ENCODE data around the gene GRK4. TPM values are rescaled to one million over a fixed set of nuclear protein-coding genes. Genes with fewer than 3 reads are reported as not detected.
A peak's percentile ranks its signal among the peaks of the same experiment; 100 is the strongest.
"Not testable (repeated sequence)": the region's sequence is repeated elsewhere in the genome, so short reads cannot be mapped to it uniquely, and the experiment has no call there.

The GRK4 gene
- total RNA-seq, 1 experiment from 2014 or later = 4.2 TPM

DNA sequence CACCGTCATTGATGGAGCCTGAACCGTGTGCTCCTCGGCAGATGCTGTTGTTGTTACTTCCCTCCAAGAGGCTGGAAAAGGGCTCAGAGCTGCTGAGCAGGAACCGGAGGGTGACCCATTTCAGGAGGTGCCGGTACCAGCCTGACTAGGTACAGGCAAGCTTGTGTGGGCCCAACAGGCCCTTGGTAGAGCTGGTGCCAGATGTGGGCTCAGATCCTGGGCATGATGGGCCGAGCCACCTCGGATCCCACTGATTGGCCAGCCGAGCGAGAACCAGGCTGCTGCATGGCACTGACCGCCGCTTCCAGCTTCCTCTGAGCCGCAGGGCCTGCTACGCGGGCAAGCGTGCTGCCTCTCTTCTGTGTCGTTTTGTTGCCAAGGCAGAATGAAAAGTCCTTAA, 33.9 kb upstream of the GRK4 start:
- in situ Hi-C loops (cut with HindIII; ENCODE audit: low sequenced_read_pairs) = no loop called here
- DNase-seq (ENCODE audit: low spot score) = no peak

DNA sequence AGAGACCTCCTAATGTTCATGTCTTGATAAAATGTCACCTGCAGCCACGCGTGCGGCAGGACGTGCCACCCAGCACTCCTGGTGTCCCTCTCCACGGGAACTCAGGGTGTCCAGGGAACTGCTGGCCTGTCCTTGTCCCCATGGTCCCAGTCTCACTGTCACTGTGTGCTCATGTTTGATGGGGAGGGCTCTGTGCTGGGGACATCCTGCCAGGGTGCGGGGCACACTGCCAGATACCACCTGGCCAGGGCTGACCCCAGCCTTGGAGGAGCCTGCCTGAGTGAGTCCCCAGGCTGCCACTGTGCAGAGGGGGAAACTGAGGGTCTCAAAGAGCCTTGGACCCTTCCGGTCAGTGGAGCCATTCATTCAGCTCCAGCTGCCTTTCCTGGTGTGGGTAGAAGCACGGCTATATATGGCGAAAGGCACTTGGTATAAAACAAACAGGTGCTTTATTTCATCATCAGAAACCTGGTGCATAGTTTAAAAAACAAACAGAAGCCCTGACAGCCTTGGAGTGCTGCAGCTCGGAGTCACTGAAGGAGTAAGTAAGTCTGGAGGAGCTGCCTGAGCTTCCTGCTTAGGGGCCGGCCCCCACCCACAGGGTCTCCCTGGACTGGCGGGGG, 33.1 kb upstream of the GRK4 start:
- no peak for DNase-seq (ENCODE audit: low spot score)
- in situ Hi-C loops (cut with HindIII; ENCODE audit: low sequenced_read_pairs) = no loop called here

DNA sequence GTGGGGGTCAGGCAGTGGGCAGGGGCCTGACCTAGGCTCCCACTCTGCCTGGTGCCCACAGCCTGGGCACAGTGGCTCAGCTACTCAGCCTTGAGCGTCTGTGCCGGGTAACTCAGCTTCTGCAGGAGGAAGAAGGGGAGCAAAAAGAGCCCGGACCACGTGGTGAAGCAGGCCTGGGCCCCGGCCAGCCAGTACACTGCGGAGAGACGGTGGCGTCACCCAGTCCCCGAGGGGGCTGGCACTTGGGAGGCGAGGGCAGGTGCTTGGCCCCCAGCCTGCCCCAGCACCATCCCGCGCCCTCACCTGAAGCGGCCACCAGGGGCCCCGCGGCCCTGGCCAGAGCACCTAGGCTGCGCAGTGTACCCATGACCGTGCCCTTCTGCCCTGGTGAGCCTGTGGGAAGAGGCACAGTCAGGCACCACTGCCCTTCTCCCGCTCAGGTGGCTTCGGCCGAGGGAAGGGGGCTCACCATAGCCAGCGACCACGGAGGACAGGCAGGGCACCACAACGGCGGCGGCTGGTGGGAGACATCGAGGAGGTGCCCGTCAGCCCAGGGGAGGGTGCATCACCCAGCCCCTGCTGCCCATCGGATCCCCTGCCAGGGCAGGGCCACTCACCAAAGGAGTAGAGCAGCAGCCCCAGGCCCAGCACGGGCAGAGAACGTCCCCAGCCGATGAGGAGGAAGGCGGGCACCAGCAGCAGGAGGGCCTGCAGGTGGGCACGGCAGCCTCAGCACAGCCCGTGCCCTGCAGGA, 32.4 kb upstream of the GRK4 start:
- in situ Hi-C loops (cut with HindIII; ENCODE audit: low sequenced_read_pairs) = no loop called here
- peak; percentile 64 for DNase-seq (ENCODE audit: low spot score)

DNA sequence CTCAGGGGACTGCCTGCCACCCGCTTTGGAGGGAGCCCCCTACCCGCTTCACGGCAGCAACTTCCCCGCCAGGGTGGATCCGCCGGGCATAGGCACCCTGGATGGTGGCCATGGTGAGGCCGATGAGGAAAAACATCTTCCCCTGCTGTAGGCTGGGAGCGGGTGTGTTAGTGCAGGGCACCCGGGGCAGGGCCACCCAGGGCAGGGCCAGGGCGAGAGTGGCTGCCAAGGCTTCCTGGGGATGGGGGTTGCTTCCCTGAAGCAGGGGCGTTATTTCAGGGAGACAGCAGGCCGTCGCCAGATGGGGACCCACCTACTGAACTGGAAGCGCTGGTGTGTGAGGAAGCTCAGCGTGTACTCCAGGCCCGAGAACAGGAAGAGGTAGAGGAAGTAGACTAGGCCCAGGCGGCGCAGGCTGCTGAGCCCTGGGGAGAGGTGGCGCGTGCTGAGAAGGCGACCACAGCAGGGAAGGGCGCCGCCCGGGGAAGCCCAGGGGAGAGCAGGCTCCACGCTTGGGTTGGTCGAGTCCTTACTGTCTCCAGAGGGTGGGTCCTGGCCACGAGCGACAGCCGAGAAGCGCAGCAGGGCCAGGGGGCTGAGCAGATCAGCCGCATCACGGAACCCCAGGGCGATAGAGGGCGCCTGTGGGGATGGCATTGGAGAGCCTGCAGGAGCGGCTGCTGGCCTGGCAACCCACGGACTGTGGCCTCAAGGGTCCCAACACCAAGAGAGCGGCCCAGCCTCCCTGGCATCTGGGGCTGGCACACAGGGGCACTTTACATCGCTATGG, 31.7 kb upstream of the GRK4 start:
- DNase-seq (ENCODE audit: low spot score) = no peak
- in situ Hi-C loops (cut with HindIII; ENCODE audit: low sequenced_read_pairs) = no loop called here

DNA sequence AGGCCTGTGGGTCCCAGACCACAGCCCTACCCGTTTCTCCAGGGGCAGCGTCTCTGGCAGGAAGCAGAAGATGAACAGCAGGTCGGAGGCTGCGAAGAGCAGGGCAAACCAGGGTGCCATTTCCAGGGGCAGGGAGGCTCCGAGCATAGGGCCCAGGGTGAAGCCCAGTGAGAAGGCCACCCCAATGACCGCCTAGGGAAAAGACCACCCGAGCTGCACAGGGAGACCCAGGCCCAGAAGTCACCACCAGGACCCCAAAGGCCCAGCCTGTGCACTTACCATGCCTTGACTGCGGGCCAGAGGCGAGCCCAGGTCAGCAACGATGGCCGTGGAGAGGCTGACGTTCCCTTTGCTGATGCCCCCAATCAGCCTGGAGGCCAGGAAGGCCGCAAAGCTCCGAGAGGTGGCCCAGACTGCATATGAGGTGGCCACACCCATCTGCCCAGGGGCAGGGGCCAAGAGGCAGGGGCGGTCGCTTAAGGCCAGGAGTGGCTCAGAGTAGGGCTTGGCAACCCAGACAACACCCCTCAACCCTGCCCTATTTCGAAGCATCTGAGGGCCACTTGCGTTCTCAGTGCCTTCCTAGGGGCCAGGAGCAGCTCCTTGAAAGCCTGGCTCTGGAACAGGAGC, 30.9 kb upstream of the GRK4 start:
- in situ Hi-C loops (cut with HindIII; ENCODE audit: low sequenced_read_pairs) = no loop called here
- DNase-seq (ENCODE audit: low spot score) = no peak

DNA sequence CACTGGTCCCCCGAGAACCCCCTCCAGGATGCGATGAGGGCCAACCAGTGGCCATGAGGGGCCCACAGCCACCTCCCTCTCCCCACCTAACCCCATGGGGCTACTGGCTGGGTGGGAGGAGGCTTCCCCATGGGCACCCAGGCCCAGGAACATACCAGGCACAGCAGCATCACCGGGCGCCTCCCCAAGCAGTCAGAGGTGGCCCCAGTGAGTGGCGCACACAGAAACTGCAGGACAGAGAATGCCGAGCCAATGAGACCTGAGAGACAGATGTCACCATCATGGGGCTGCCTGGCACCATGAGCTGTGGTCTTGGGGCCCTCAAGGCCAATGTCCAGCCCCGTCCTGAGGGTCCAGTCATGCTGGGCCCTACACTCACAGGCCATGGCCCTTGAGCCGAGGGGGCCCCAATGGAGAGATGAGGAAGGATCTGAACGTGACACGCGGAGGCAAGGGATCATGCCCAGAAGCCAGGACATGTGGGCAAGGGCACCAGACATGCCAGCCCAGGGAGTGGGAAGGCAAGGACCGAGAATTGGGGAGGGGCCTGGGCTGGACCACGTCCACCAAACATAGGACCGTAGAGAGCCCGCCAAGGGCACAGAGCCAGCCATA, 30.3 kb upstream of the GRK4 start:
- no peak for DNase-seq (ENCODE audit: low spot score)
- in situ Hi-C loops (cut with HindIII; ENCODE audit: low sequenced_read_pairs) = no loop called here

DNA sequence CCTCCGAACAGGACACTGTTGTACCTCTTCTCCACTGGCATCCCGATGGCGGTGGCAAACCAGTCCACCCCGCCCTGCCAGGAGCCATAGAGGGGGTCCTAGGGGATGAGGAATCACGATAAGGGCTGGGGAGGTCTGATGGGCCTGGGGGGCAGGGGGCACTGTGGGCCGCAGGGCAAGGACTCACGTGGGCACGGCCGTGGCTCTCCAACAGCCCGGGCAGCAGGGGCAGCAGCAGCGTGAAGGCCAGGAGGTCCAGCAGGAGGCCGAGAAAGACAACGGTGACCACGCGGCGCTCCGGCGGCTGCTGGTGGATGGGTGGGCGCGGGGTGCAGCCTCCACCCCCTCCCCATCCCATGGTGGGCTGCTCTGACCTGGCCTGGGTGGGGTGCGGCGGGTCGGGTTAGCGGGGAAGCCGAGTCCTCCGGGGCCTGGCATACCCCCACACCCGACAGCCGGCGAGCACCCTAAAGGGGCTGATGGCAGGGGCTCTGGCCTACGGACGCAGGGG, 29.8 kb upstream of the GRK4 start:
- in situ Hi-C loops (cut with HindIII; ENCODE audit: low sequenced_read_pairs) = no loop called here
- DNase-seq (ENCODE audit: low spot score) = no peak

DNA sequence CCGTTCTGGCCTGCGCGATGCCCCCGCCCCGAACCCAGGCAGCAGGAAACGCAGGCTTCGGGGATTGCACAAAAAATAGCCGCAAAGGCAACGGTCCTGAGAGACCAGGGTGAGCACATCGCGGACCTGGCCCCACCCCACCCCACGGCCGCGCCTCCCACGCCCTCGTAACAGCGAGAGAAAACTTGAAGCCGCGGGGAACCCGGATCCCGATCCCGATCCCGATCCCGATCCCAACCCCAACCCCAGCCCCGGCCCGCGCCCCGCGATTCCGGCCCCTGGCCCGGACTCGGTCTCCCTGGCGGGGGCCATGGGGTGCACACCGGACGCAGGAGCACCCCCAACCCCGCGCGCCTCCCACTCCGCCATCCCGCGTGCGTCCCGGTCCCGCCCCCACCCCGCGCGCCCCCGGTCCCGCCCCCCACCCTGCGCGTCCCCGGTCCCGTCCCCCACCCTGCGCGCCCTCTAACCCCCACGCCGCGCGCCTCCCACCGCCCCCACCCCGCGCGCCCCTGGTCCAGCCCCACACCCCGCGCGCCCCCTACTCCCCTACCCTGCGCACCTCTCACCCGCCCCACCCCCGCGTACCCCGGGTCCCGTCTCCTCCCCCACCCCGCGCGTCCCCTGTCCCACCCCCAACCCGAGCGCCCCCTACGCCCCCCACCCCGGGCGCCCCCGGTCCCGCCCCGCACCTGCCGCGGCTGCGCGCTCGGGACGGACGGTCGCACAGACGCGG, 29.1 kb upstream of the GRK4 start:
- no peak for DNase-seq (ENCODE audit: low spot score)
- in situ Hi-C loops (cut with HindIII; ENCODE audit: low sequenced_read_pairs) = no loop called here

DNA sequence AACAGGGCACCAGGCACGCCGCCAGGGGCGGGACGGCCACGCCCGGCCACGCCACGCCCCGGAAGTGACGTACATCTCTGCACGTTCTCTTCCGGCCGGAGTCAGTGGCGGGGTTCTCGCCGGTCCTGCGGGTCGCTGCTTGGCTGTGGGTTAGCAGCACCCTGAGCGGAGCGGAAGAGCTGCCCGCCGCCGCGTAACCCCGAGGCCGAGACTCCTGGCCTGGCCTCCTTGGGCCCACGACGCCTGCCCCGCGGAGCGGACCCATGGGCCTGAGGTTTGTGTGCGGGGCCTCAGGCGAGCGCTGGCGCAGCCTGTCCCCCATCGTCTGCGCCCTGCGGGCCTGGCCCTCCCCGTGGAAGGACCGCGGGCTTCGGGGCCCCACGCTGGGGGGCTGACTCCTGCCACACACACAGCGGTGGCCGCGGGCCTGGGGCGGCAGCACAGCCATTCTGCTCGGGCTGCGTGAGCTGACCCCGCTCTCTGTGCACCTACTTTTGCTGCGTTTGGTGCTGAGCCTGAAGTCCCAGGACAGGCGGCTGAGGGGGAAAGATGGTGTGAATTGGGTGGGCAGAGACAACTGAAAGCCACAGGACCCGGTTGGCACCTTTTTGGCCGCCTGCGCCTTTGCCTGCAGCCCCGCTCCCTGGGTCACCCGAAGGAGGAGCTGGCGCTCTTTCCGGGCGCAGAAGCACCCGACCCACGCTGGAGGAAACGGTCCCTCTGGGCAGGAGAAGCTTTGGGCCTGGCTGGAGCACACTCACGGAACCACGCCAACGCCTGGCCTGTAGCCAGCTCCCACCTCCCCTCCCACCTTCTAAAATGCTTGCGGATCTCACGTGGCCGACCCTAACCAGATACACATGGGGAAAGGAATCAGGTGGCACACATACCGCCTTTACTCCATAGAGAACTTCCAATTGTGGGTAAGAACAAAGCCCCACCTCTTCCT, 28.3 kb upstream of the GRK4 start:
- peak; percentile 86 for DNase-seq (ENCODE audit: low spot score)
- in situ Hi-C loops (cut with HindIII; ENCODE audit: low sequenced_read_pairs) = loop anchor here (5.0 kb wide), 1 partner anchor 93 kb away; the partner anchor contains the start of gene ADD1

DNA sequence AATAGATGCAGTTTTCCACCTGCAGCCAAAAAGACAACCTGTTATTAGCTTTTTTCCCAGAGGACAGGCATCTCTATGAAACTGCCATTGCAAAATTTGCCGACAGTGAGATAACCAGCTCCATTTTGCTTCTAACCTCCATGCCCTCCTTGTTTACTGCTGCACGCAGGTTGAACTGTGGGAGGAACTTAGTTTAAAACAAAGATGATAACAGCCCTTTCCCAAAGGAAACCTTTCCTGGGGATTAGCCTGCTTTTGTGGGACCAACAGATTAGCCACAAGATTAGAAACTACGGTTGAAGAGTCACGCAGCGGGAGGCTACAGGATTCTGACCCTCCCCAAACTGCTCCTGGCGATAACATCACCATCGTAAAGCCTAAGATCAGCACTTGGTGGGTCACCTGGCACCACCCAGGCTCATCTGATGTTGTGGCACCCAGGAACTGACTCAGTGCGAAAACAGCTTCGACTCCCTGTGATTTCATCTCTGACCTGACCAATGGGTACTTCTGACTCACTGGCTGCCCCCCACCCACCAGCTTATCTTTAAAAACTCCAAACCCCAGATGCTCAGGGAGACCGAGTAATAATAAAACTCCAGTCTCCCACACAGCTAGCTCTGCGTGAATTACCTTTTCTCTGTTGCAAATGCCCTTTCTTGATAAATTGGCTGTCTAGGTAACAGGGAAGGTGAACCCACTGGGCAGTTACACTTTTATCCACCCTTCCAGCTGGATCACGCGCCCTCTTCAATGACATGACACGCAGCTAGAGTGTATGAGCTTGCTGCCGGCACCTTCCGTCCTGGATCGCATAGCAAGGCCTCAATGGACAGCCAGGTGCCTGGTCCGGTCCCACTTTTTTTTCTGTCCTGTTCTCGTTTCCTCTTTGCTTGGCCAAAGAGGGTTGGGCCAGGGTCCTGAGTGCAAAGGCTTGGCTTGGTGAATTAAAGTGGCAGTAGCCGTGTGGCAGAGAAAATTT, 27.3 kb upstream of the GRK4 start:
- no peak for DNase-seq (ENCODE audit: low spot score)
- in situ Hi-C loops (cut with HindIII; ENCODE audit: low sequenced_read_pairs) = loop anchor here (5.0 kb wide), 1 partner anchor 94 kb away; the partner anchor contains the start of gene ADD1

DNA sequence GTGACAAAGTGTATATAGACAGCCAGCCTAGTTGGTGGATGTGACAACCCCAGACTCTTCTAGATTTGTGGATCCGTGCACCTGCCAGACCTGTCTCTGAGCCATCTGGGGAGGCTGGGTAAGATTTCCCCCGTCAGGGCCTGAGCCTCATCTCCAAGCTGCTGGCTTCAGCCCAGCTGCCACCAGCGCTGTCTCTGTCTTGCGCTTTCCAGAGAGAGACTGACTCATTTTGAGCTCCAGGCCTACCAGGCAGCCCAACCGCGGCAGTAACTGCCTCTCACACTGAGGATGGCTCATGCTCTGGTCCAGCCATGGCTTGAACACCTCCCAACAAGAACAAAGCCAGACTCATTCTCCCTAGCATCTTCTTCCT, 26.6 kb upstream of the GRK4 start:
- DNase-seq (ENCODE audit: low spot score) = no peak
- in situ Hi-C loops (cut with HindIII; ENCODE audit: low sequenced_read_pairs) = loop anchor here (5.0 kb wide), 1 partner anchor 94 kb away; the partner anchor contains the start of gene ADD1

DNA sequence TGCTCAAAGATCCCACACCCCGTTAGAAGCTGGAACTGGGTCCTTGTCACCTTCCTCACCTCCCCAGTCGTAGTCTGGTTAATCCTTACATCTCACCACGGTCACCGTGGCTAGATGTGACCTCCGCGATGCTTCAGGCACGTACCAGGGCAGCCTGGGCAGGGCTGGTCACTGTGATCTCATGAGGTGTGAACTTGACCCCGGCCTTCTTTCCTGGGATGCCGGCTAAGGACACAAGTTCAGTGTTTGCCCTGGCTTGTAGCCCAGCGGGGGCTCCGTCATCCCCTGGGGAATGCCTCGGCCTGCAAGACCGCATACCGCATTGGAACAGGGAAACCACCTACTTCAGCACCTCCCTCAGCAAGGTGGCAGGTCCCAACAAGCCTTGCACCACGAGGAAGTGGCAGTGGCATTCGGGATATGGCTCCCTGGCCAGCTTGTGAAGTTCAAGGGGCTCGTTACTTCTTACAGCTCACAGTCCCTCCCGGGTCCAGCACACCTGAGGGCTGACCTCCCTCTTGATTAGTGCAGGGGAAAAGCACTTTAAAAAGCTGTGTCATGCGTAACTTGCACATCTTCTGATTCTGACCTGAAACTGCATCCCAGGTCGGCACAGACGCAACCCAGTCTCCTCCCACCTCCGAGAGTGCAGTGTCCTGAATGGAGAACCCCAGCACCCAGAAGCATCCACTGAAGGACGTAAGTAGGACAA, 26.1 kb upstream of the GRK4 start:
- no peak for DNase-seq (ENCODE audit: low spot score)
- in situ Hi-C loops (cut with HindIII; ENCODE audit: low sequenced_read_pairs) = loop anchor here (5.0 kb wide), 1 partner anchor 95 kb away; the partner anchor contains the start of gene ADD1

DNA sequence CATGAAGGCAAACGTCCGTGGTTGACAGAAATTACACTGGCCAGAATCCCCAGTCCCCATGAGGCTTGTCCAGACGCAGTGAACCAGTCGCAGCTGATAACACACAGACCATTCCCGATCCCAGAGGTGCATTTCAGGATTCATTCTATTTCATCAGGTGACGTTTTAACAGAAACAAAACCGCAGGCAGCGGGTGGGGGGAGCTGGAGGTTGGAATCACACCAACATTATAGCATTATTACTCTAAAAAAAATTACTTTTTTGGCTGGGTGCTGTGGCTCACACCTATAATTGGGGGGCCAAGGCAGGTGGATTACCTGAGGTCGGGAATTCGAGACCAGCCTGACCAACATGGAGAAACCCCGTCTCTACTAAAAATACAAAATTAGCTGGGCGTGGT, 25.4 kb upstream of the GRK4 start:
- in situ Hi-C loops (cut with HindIII; ENCODE audit: low sequenced_read_pairs) = loop anchor here (5.0 kb wide), 1 partner anchor 96 kb away; the partner anchor contains the start of gene ADD1
- no peak for DNase-seq (ENCODE audit: low spot score)

DNA sequence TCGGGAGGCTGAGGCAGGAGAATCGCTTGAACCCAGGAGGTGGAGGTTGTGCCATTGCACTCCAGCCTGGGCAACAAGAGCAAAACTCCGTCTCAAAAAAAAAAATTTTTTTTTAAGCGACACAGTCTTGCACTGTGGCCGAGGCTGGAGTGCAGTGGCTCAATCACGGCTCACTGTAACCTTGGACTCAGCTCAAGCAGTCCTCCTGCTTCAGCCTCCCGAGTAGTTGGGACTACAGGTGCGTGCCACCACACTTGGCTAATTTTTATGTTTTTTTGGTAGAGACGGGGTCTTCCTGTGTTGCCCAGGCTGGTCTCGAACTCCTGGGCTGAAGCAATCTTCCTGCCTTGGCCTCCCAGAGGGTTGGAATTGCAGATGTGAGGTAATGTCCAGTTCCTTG, 25.0 kb upstream of the GRK4 start:
- in situ Hi-C loops (cut with HindIII; ENCODE audit: low sequenced_read_pairs) = loop anchor here (5.0 kb wide), 1 partner anchor 96 kb away; the partner anchor contains the start of gene ADD1
- not testable (repeated sequence) for DNase-seq (ENCODE audit: low spot score)

DNA sequence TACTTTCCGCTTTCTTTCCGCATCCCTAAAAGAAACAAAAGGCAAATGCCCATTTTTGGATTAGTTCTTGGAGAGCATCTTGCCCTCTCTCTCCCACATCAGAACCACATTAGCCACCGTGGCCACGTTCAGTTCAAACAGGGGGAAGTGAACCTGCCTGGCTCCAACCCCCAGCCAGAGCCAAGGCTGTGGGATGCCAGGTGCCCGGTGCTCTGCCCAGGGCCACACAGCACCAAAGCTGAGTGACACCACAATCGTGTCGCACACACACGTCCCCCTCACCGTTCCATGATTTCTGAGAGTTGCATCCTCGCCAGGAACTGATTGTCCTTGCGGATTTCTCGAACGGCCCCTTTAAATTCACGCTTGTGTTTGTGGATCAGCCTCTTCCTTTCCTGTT, 24.5 kb upstream of the GRK4 start:
- in situ Hi-C loops (cut with HindIII; ENCODE audit: low sequenced_read_pairs) = loop anchor here (5.0 kb wide), 1 partner anchor 97 kb away; the partner anchor contains the start of gene ADD1
- DNase-seq (ENCODE audit: low spot score) = no peak
